ENCODE results near the gene TRAF3IP3. TPM values are rescaled to one million over a fixed set of nuclear protein-coding genes. Genes with fewer than 3 reads are reported as not detected.

Gene TRAF3IP3
- total RNA-seq, 2 donors from 2014 or later = 175 to 184 TPM

DNA sequence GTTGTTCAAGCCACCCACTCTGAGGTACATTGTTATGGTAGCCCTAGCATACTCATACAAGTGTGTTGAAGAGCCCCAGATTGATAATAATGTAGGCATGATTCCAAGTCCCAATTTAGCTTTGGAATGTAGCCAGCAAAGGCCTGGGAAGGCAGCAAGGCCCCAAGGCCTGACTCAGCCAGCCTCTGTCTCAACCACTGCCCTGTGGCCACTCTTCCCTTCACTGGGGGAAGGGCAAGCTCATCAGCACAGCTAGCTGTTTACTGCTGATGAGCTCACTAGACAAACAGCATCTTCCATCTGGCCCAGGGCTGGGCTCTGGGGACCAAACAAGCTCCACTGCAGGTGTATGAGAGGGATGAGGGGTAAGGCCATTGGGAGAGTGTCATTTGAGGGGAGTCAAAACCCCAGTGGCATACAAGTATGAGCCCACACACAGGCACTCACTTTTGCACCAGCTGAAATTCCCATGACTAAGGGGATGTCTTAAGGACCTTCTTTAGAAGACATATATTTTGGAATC is 52.3 kb downstream of the TRAF3IP3 start:
- Mint-ChIP-seq H3K4me3 (no peak overlapping the region), H3K4me1 (peaks cover 17% of the 10 kb centered on the region), H3K9me3 (no peaks in the 10 kb centered on the region), H3K27ac (no peak overlapping the region), H3K27me3 (peaks cover 8% of the 10 kb centered on the region), H3K36me3 (ENCODE audit: low read depth) (no peaks in the 10 kb centered on the region)
- ATAC-seq (replicated peaks) = no peak

DNA sequence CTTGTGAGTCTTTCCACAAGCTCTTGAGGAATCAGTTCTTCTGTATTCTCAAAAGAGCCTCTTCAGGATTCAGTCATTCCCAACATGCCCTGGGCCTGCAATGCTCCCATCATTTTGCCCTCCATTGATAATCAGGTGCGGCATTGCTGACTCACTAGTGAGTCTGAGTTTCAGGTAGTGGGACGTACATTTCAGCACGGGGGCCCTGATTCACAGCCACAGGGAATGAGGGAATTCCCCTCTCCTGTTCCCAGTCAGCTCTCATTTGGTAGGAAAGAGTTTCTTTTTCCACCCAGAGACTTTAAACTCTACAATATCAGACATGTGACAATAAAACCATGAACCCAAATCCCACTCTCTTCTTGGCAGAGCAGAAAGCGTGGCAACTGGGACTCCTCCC is 53.8 kb downstream of the TRAF3IP3 start:
- Mint-ChIP-seq H3K36me3 (ENCODE audit: low read depth) (no peaks in the 10 kb centered on the region), H3K27ac (no peak overlapping the region), H3K4me3 (no peak overlapping the region), H3K4me1 (peaks cover 13% of the 10 kb centered on the region), H3K9me3 (no peaks in the 10 kb centered on the region), H3K27me3 (peaks cover 4% of the 10 kb centered on the region)
- ATAC-seq (replicated peaks) = peak; percentile 18

DNA sequence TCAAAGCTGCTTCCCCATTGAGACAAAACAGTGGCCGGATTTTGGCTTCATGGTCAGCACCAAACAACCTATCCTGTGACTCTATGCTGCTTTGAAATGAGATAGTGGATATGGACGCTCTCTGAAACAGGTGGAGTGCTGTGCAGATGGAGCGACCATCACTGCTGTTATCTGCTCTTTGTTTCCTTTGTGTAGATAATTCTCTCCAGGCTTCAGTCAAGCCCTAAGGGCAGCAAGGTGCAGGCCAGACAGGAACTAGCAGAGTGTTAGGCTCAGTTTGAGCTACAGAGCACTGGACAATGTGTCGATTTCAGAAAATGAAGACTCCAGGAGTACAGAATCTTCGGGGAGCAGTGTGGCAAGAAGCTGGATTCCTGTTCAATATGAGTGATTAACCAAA is 54.9 kb downstream of the TRAF3IP3 start:
- Mint-ChIP-seq H3K27me3 (no peaks in the 10 kb centered on the region), H3K4me3 (no peak overlapping the region), H3K4me1 (peaks cover 12% of the 10 kb centered on the region), H3K9me3 (no peaks in the 10 kb centered on the region), H3K36me3 (ENCODE audit: low read depth) (no peaks in the 10 kb centered on the region), H3K27ac (no peak overlapping the region)
- no peak for ATAC-seq (replicated peaks)

DNA sequence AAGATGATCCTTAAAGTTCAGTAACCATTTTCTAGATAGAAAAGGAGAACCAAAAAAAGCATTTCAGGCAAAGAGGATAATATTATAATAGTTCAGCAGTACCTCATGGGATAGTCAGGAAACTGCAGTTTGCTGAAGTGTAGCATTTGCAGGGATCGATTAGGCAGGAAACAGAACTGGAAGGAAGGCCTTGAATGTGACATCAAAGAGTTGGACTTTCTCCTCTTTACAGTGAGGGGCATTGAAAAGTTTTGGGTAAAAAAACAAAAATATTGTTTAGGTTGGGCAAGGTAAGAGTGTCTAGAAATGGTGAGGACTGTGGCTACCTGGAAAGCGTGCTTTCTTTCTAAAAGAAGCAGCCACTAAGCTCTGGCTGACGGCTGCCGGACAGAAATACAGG is 58.0 kb downstream of the TRAF3IP3 start:
- Mint-ChIP-seq H3K36me3 (ENCODE audit: low read depth) (no peaks in the 10 kb centered on the region), H3K27ac (no peak overlapping the region), H3K4me1 (no peaks in the 10 kb centered on the region), H3K9me3 (no peaks in the 10 kb centered on the region), H3K27me3 (no peaks in the 10 kb centered on the region), H3K4me3 (no peak overlapping the region)
- ATAC-seq (replicated peaks) = no peak

DNA sequence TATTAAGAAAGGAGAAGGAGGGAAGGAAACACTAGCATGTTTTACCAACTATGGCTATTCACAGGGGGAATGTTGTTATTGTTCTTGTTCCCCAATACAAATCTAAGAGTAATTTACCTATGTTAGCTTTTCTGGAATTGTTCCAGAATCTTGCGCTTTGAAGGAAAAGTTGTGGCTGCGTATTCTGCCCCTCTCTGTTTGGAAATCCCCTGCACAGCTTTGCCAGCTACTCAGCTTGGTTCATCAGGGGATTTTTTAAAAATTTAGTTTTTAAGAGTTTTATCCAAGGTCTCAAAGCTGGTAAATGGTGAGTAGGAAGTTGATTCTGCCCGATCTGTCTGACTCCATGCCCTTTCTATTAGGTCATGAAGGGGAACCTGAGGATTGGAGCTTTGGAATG is 59.6 kb downstream of the TRAF3IP3 start:
- Mint-ChIP-seq H3K4me3 (peak overlapping the region; percentile 49), H3K27ac (peak overlapping the region; percentile 74), H3K27me3 (no peaks in the 10 kb centered on the region), H3K36me3 (ENCODE audit: low read depth) (no peaks in the 10 kb centered on the region), H3K9me3 (no peaks in the 10 kb centered on the region), H3K4me1 (no peaks in the 10 kb centered on the region)
- peak; percentile 14 for ATAC-seq (replicated peaks)

DNA sequence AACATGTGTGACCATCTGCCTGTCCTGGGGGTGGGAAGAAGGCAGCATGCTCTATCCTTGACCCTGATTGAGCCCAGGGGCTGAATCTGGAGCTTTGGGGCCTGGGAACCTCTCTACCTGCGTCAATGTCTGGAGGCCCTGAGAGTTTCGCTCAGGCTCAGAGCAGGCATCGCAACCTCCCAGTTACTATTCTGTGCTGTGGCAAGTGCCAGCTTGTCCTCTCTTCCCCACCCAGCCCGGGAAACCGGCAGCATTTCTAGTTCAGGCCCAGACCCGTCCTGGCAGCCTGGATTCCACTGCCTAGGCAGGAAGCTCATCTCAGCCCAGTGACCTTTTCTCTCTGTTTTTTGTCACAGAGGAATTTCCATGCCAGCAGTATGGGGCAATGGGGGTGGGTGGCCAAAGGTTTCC is 60.1 kb downstream of the TRAF3IP3 start:
- peak; percentile 16 for ATAC-seq (replicated peaks)
- Mint-ChIP-seq H3K9me3 (no peaks in the 10 kb centered on the region), H3K27me3 (peaks cover 1% of the 10 kb centered on the region), H3K27ac (peak overlapping the region; percentile 74), H3K4me3 (peak overlapping the region; percentile 49), H3K4me1 (no peaks in the 10 kb centered on the region), H3K36me3 (ENCODE audit: low read depth) (no peaks in the 10 kb centered on the region)

DNA sequence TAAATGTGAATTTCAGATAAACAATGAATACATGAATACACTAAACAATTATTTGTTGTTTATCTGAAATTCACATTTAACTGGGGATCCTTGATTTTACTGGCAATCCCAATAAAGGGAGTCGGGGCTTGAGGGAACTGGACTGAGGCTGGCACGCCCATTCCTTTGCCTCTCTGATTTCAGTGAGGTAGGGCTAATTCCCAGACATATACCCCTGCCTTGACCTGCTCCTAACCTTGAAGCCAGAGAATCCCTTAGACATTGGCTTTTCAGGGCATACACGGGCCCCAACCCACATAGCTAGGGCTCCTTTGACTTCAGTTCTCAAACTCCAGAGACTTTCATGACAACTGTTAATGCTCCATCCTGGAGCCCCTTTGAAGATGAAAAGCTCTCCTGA is 61.1 kb downstream of the TRAF3IP3 start:
- no peak for ATAC-seq (replicated peaks)
- Mint-ChIP-seq H3K36me3 (ENCODE audit: low read depth) (no peaks in the 10 kb centered on the region), H3K4me3 (no peak overlapping the region), H3K27ac (no peak overlapping the region), H3K27me3 (peaks cover 7% of the 10 kb centered on the region), H3K4me1 (no peaks in the 10 kb centered on the region), H3K9me3 (no peaks in the 10 kb centered on the region)

DNA sequence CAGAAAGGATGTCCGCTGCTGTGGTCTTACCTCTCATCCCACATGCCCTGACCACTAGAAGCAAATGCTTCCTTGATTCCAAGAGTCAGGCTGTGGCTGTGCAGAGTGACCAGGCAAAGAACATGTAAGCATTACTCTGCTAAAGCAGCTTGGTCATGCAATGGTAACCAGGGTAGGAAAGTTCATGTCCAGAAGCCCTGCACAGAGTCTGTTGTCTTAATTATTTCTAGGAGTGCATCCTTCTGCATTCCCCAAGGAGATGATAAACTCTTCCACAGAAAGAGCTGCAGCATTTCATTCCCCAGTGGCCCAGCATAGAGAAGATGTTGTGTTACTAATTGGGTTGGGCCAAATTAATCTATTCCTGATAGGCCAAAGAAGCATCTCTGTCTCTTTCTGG is 61.8 kb downstream of the TRAF3IP3 start:
- Mint-ChIP-seq H3K36me3 (ENCODE audit: low read depth) (no peaks in the 10 kb centered on the region), H3K4me3 (no peak overlapping the region), H3K27me3 (peaks cover 8% of the 10 kb centered on the region), H3K9me3 (no peaks in the 10 kb centered on the region), H3K27ac (no peak overlapping the region), H3K4me1 (peaks cover 2% of the 10 kb centered on the region)
- no peak for ATAC-seq (replicated peaks)

DNA sequence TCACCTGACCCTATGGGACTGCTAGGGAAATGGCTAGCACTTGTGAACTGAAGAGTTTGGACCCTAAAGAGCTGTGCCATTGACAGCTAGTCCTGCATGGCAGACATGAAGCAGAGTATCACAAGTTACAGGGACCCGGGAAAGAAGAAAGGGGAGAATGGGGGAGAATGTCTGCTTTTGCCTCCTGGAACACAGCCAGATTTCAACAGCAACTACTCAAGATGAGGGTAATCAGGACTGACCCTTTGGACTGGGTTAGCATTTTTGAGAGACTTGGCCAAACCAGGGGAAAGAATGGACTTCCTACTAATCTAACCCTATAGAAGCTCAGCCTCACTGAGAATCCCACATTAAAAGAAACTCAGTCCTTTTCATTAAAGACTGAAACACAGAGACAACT is 63.2 kb downstream of the TRAF3IP3 start:
- Mint-ChIP-seq H3K4me3 (no peak overlapping the region), H3K27me3 (peaks cover 12% of the 10 kb centered on the region), H3K27ac (no peak overlapping the region), H3K36me3 (ENCODE audit: low read depth) (no peaks in the 10 kb centered on the region), H3K9me3 (no peaks in the 10 kb centered on the region), H3K4me1 (peaks cover 7% of the 10 kb centered on the region)
- ATAC-seq (replicated peaks) = no peak

DNA sequence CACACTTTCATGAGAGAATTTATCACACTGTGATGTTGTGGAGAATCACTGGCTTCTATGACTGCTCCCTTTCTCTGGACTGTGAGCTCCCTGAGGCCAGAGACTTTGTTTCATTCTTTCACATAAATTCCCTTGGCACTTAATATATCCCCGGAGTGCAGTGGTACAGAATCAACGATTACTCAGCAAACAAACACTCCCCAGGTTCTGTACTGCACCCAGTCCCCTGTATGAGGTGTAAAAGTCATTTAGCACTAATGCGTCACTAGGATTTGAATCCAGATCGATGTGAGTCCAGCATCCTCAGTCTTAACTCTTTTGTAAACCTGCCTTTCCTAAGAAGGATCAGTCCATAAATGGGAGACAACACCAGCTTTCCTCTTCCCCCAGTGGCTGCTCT is 65.1 kb downstream of the TRAF3IP3 start:
- no peaks in the 10 kb centered on the region for H3K9me3 Mint-ChIP-seq
- H3K27me3 Mint-ChIP-seq = peaks cover 12% of the 10 kb centered on the region
- no peak for ATAC-seq (replicated peaks)
- no peaks in the 10 kb centered on the region for H3K36me3 Mint-ChIP-seq (ENCODE audit: low read depth)
- H3K4me1 Mint-ChIP-seq = peaks cover 7% of the 10 kb centered on the region
- no peak overlapping the region for H3K4me3 Mint-ChIP-seq
- H3K27ac Mint-ChIP-seq = peak overlapping the region; percentile 34

DNA sequence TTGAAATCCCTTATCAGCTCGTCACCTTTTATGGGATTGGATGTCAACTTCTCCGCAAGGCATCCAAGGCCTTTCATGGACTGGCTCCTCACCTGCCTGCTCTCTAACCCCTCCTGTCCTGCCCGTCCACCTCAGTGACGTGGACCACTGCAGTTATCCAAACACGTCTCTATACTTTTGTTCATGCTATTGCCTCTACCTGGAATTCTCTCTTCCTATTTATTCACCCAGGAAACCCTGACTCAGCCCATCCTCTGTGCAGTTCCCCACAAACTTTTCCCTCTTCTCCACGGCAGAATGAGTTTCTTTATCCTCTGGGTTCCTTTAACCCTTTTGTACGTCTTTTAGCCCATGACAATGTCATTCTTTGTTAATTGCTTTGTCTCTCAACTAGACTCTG is 66.9 kb downstream of the TRAF3IP3 start:
- H3K4me3 Mint-ChIP-seq = peak overlapping the region; percentile 28
- no peaks in the 10 kb centered on the region for H3K9me3 Mint-ChIP-seq
- H3K4me1 Mint-ChIP-seq = peaks cover 16% of the 10 kb centered on the region
- no peak for ATAC-seq (replicated peaks)
- H3K36me3 Mint-ChIP-seq (ENCODE audit: low read depth) = no peaks in the 10 kb centered on the region
- peak overlapping the region; percentile 28 for H3K27ac Mint-ChIP-seq
- peaks cover 12% of the 10 kb centered on the region for H3K27me3 Mint-ChIP-seq

DNA sequence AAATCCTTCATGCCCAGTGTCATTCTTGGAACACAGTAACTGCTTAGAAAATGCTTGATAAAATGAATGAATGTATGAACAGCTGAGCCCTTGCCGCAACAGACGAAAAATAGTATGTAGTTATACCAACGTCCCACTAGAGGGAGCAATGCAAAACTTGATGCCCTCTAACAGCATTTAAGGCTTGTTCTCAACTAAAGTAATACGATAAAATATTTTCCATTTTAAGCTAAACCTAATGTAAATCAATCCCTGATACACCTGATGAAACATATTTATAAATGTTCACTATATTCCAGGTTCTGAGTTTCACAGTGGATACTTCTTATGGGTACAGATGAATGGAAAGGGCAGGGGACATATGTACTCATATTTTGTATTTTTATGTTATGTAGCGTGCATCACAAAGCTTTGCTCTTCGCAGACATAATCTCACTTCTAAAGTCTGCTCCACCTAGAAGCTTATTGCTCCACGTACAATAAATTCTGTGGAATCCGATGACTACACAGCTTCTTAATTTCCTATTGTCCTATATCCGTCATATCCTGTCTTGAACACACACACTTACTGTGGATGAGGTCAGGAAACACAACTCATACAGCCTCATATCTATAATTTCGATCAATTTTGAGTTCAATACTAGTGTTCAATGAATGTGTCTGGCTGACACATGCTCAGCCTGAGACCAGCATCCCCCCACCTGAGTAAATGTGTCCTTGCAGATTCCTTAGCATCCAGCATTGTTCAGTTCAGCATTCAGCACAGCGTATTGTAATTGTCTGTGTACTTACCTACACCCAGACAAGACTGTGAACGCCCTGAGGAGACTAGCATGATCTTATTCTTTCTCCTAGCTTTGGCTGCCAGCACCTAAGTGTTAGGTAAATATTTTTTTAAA is 67.5 kb downstream of the TRAF3IP3 start:
- ATAC-seq (replicated peaks) = peak; percentile 36
- Mint-ChIP-seq H3K4me3 (peak overlapping the region; percentile 28), H3K27ac (peak overlapping the region; percentile 28)

DNA sequence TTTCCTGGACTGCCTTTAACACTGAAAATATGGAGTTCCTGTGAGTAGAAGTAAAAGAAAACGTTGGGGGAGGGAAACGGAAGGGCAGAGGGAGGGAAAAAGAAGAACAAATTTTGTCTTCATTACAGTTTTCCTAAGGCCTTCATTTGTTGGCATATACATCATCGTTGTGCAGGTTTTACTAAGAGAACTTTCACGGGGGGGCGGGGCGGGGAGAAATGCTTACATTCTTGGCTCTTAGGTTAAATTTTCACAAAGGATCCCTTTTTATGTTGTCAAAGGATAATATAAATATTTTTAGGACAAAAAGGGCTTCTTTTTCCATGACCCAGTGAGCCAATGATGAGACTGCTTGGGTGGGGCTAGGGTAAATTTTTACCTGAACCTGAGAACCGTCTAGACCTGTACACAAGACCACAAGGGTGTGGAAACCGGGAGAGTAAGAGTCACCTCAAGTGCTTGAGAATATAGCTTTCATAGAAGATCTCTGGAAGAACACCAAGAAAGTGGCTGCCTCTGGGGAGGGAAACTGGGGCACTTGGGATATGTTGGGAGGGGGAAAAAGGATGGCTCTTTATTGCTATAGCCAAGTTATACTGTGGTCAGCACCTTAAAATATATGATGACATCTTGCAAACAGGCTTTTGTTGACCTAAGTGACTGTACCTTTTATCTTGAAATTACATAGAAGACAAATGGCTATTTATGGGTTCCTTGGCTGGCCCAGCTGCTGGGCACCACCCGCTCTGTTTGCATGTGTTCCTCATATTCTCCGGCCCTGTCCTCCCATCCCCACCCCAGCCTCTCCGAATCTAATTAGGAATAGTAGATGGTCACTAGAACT is 70.0 kb downstream of the TRAF3IP3 start:
- no peak overlapping the region for H3K4me3 Mint-ChIP-seq
- peaks cover 30% of the 10 kb centered on the region for H3K36me3 Mint-ChIP-seq (ENCODE audit: low read depth)
- H3K9me3 Mint-ChIP-seq = no peaks in the 10 kb centered on the region
- no peak for ATAC-seq (replicated peaks)
- H3K27ac Mint-ChIP-seq = no peak overlapping the region
- peaks cover 32% of the 10 kb centered on the region for H3K4me1 Mint-ChIP-seq
- peaks cover 12% of the 10 kb centered on the region for H3K27me3 Mint-ChIP-seq

More for the DNA sequence above, 67.5 kb downstream of the TRAF3IP3 start:
- Mint-ChIP-seq H3K9me3 (no peaks in the 10 kb centered on the region), H3K4me1 (peaks cover 17% of the 10 kb centered on the region), H3K36me3 (ENCODE audit: low read depth) (peaks cover 6% of the 10 kb centered on the region), H3K27me3 (peaks cover 12% of the 10 kb centered on the region)

DNA sequence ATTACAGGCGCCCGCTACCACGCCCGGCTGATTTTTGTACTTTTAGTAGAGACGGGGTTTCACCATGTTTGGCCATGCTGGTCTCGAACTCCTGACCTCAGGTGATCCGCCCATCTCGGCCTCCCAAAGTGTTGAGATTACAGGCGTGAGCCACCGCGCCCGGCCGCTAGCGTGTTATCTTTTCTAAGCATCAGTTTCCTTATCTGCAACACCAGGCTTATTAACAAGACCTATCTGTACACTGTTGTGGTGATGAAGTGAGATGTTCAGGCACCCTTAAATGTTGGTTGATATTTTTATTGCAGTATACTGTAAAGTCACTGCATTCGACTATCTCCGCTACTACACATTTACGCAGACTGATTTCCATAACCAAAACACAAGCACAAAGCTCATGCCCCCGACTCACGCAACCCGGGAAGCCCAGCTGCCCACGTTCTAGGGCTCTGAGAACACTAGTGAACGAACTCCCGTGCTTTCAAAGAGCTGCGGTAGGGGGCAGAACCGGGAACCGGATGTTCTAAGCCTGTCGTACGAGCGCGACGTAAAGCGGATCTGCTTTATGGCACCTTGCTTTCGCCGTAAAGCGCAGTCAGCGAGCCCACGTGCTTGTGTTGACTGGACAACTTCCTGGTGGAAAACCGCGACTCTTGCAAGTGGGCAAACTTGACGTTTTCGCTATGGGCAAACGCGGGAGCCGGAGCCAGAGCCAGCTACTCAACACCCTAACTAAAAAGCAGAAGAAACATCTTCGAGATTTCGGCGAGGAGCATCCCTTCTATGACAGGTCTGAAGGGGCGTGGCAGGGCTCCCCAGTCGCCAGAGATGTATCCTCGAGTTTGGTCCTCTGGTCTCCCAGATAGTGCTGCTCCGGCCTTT is 71.8 kb downstream of the TRAF3IP3 start, which contains the start of gene UTP25:
Gene UTP25, plus strand, starts transcription at position 589 of the 879 bp plus-strand sequence. Its CDS starts 92 bp downstream, at position 681.
- Mint-ChIP-seq H3K36me3 (ENCODE audit: low read depth) (peaks cover 48% of the 10 kb centered on the region), H3K4me3 (peak within 1 kb of the TSS; percentile 77), H3K9me3 (no peaks in the 10 kb centered on the region), H3K4me1 (peaks cover 34% of the 10 kb centered on the region), H3K27me3 (peaks cover 4% of the 10 kb centered on the region), H3K27ac (peak within 1 kb of the TSS; percentile 80)
- ATAC-seq (replicated peaks) = peak; percentile 88

Measured in activated T-helper 17 cell treated with anti-CD3 and anti-CD28 coated beads, Interleukin-2, amount 50 U/mL, for 72 hours (primary cell).